HCT116 (cell line): ENCODE data around the gene ANKRD63. TPM values are rescaled to one million over a fixed set of nuclear protein-coding genes. Genes with fewer than 3 reads are reported as not detected.

Source experiments
- ATAC-seq: fragments of 200-7000 bp; cut with Tn5 transposase; 2 replicates; pipeline ENCODE4 v1.9.1; 2020; ENCODE audit warnings: mild to moderate bottlenecking, moderate library complexity
- BruUV-seq: library from RNA; stranded (reverse); fragments of 400-500 nt; replicated peaks from 2 replicates; lab custom pipeline; 2021; lab: Mats Ljungman, UMichigan
- CTCF ChIA-PET: fragments of 300-600 bp; sonication (Branson Sonifier 250); formaldehyde crosslinking; loops from one replicate; lab custom pipeline; 2021; ENCODE audit warnings: antibody characterized with exemption; lab: Charles Lee
- POLR2A ChIA-PET: fragments of 300-600, 350-600 bp; sonication (Branson Sonifier 250); formaldehyde crosslinking; loops from one replicate; lab custom pipeline; 2021; ENCODE audit warnings: antibody characterized with exemption; lab: Charles Lee
- RAD21 ChIA-PET, 2 experiments: fragments of 300-600 bp; sonication (Branson Sonifier 250); formaldehyde crosslinking; loops; one replicate each; lab custom pipeline; 2023; ENCODE audit warnings: low total read pairs in 2 of 2; ENCODE audit not compliant: uncharacterized antibody in 2 of 2, unreplicated experiment in 2 of 2, low non-redundant PET in 1 of 2; lab: Charles Lee
- DNase-seq: peaks from one replicate; pipeline ENCODE4 v3.0.0-alpha.2; 2010; ENCODE audit warnings: low read depth, low spot score
- H2AFZ ChIP-seq: fragments of 200-600 bp; shearing (Covaris generic), sonication (generic); 2 replicates; pipeline ENCODE4 v1.6.1; 2017; ENCODE audit warnings: low read depth, mixed run types, mixed read lengths, antibody characterized with exemption, low read length; ENCODE audit not compliant: poor library complexity, severe bottlenecking
- H3K27ac ChIP-seq: 2 replicates; pipeline ENCODE4 v1.5.1; 2012; ENCODE audit warnings: low read depth, low read length
- H3K27me3 ChIP-seq: fragments of 200-600 bp; sonication (generic); 2 replicates; pipeline ENCODE4 v1.6.1; 2016; ENCODE audit warnings: mixed run types, low read length, mixed read lengths; ENCODE audit not compliant: insufficient read depth
- H3K36me3 ChIP-seq, 2 experiments: fragments of 200-500 bp in 1 of 2; fragments of 200-600 bp in 1 of 2; sonication (Bioruptor generic) in 1 of 2; sonication (generic) in 1 of 2; 2 replicates each; pipeline versions ENCODE4 v1.5.1 to v1.6.1; 2014 to 2016; ENCODE audit warnings: low read length in 2 of 2, inconsistent platforms in 1 of 2, mixed read lengths in 1 of 2, mixed run types in 1 of 2; ENCODE audit not compliant: insufficient read depth in 2 of 2, control insufficient read depth in 1 of 2
- H3K4me1 ChIP-seq, 2 experiments: fragments of 200-600 bp in 1 of 2; sonication (generic) in 1 of 2; 2 replicates each; pipeline versions ENCODE4 v1.5.1 to v1.6.1; 2012 to 2017; ENCODE audit warnings: low read length in 2 of 2, inconsistent platforms in 1 of 2, mild to moderate bottlenecking in 1 of 2, mixed read lengths in 1 of 2, mixed run types in 1 of 2, moderate library complexity in 1 of 2; ENCODE audit not compliant: insufficient read depth in 2 of 2, control insufficient read depth in 1 of 2
- H3K4me2 ChIP-seq: fragments of 200-600 bp; sonication (generic); 2 replicates; pipeline ENCODE4 v1.6.1; 2017; ENCODE audit warnings: mixed run types, low read length, mixed read lengths
- H3K4me3 ChIP-seq, 2 experiments: fragments of 200-600 bp in 1 of 2; sonication (generic) in 1 of 2; replicated peaks in 1 of 2; 2 replicates each; pipeline ENCODE4 v1.5.1; 2011 to 2016; ENCODE audit warnings: low read length in 2 of 2, control low read depth in 1 of 2, low read depth in 1 of 2, mild to moderate bottlenecking in 1 of 2, mixed read lengths in 1 of 2, mixed run types in 1 of 2
- H3K79me2 ChIP-seq: fragments of 200-600 bp; sonication (generic); 2 replicates; pipeline ENCODE4 v1.6.1; 2017; ENCODE audit warnings: mild to moderate bottlenecking, mixed run types, low read length, moderate library complexity, mixed read lengths; ENCODE audit not compliant: insufficient read depth
- H3K9ac ChIP-seq: fragments of 200-600 bp; sonication (generic); 2 replicates; pipeline ENCODE4 v1.6.1; 2016; ENCODE audit warnings: low read length, mixed read lengths
- H3K9me2 ChIP-seq: fragments of 200-600 bp; sonication (generic), shearing (Covaris generic); 2 replicates; pipeline ENCODE4 v1.6.1; 2017; ENCODE audit warnings: mixed run types, mild to moderate bottlenecking, moderate library complexity; ENCODE audit not compliant: insufficient read depth
- H3K9me3 ChIP-seq, 2 experiments: fragments of 200-500 bp in 1 of 2; fragments of 200-600 bp in 1 of 2; sonication (Bioruptor generic) in 1 of 2; sonication (generic) in 1 of 2; 2 replicates each; pipeline ENCODE4 v1.6.1; 2014 to 2017; ENCODE audit warnings: low read length in 2 of 2, mixed read lengths in 2 of 2, inconsistent platforms in 1 of 2, low read depth in 1 of 2, mild to moderate bottlenecking in 1 of 2, mixed run types in 1 of 2, moderate library complexity in 1 of 2; ENCODE audit not compliant: control insufficient read depth in 1 of 2, insufficient read depth in 1 of 2
- H4K20me1 ChIP-seq: fragments of 200-600 bp; sonication (generic), shearing (Covaris generic); 2 replicates; pipeline ENCODE4 v1.6.1; 2017; ENCODE audit warnings: mixed run types, mild to moderate bottlenecking, moderate library complexity; ENCODE audit not compliant: insufficient read depth
- CBX3 ChIP-seq: IDR thresholded peaks from 2 replicates; pipeline ENCODE4 v1.6.1; 2012; ENCODE audit warnings: low read depth
- CEBPB ChIP-seq: IDR thresholded peaks from 2 replicates; pipeline ENCODE4 v1.6.1; 2012; ENCODE audit warnings: low read depth
- ELF1 ChIP-seq: IDR thresholded peaks from 2 replicates; pipeline ENCODE4 v1.6.1; 2012; ENCODE audit warnings: low read depth, borderline replicate concordance
- EZH2 ChIP-seq: fragments of 200-600 bp; sonication (generic); IDR thresholded peaks from 2 replicates; pipeline ENCODE4 v1.6.1; 2017; ENCODE audit warnings: antibody characterized with exemption, mixed run types
- JUND ChIP-seq: IDR thresholded peaks from 2 replicates; pipeline ENCODE4 v1.6.1; 2012
- MAX ChIP-seq: IDR thresholded peaks from 2 replicates; pipeline ENCODE4 v1.6.1; 2012
- RAD21 ChIP-seq: IDR thresholded peaks from 2 replicates; pipeline ENCODE4 v1.6.1; 2012; ENCODE audit warnings: low read depth, mild to moderate bottlenecking
- REST ChIP-seq: IDR thresholded peaks from 2 replicates; pipeline ENCODE4 v1.6.1; 2012; ENCODE audit warnings: low read depth
- SP1 ChIP-seq: IDR thresholded peaks from 2 replicates; pipeline ENCODE4 v1.6.1; 2012; ENCODE audit warnings: low read depth
- YY1 ChIP-seq: IDR thresholded peaks from 2 replicates; pipeline ENCODE4 v1.6.1; 2011; ENCODE audit warnings: low read length, low read depth, moderate library complexity, mild to moderate bottlenecking; ENCODE audit not compliant: insufficient replicate concordance; ENCODE audit errors: extremely low read depth
- ZBTB33 ChIP-seq: IDR thresholded peaks from 2 replicates; pipeline ENCODE4 v1.6.1; 2011; ENCODE audit warnings: mild to moderate bottlenecking, low read length, moderate library complexity; ENCODE audit not compliant: insufficient replicate concordance; ENCODE audit errors: extremely low read depth
- intact Hi-C: fragments of 100-400 bp; cut with micrococcal nuclease; formaldehyde crosslinking; loops from 2 replicates; pipeline ENCODE4 v1.10.0; 2022
- total RNA-seq: library from RNA; stranded (reverse); gene quantifications from one replicate; pipeline ENCODE4 v1.2.1, GENCODE V29; 2021; ENCODE audit not compliant: unreplicated experiment

ANKRD63 gene
- total RNA-seq, 1 experiment from 2014 or later, result 0.89 TPM

GRCh38 chr15:40312370-40313158 lies 29.7 kb upstream of the ANKRD63 start:
- DNase-seq, result no peak
- H3K9me3 ChIP-seq, result no peaks in the 10 kb centered on the region
- RAD21 ChIA-PET, result no interaction called here
- no peak overlapping the region for H3K4me3 ChIP-seq
- no peak for TF ChIP-seq SP1
- TF ChIP-seq MAX, result no peak
- no peak for TF ChIP-seq ELF1
- TF ChIP-seq CBX3, result no peak
- no peak for TF ChIP-seq EZH2
- no peak for TF ChIP-seq RAD21
- TF ChIP-seq, all 23 proteins: peak for 0
- ChIA-PET CTCF (interaction anchor here (1.0 to 9.7 kb wide), 5 partner anchors 23 to 38 kb away, joined by 3 to 134 read pairs (median 3); partner anchors contain the start of gene ANKRD63), POLR2A (interaction anchor here (0.8 kb wide), 1 partner anchor 34 kb away, joined by 4 read pairs; no protein-coding TSS in a partner anchor)
- Histone ChIP-seq H3K4me2 (no peak overlapping the region), H3K36me3 (no peaks in the 10 kb centered on the region), H3K9ac (no peak overlapping the region), H3K27me3 (0 out of 2 replicates have a peak, but pooled peaks cover 6% of the 10 kb centered on the region), H3K27ac (no peak overlapping the region), H3K9me2 (no peaks in the 10 kb centered on the region), H3K79me2 (no peaks in the 10 kb centered on the region), H2AFZ (no peak overlapping the region), H3K4me1 (peaks cover 8 to 22% of the 10 kb centered on the region in 2 experiments; a peak in 3 of 4 replicates), H4K20me1 (no peaks in the 10 kb centered on the region)
- ATAC-seq, result no peak
- intact Hi-C loops, result loop anchor here (10.0 kb wide), 1 partner anchor 628 kb away; no protein-coding TSS in a partner anchor
- BruUV-seq, result no TSS peak

- Histone ChIP-seq H3K36me3 (no peaks in the 10 kb centered on the region), H3K9me3 (no peaks in the 10 kb centered on the region), H3K4me1 (peaks cover 8 to 25% of the 10 kb centered on the region in 2 experiments; a peak in 3 of 4 replicates), H3K9ac (no peak overlapping the region), H3K27me3 (0 out of 2 replicates have a peak, but pooled peaks cover 6% of the 10 kb centered on the region), H2AFZ (no peak overlapping the region), H3K27ac (no peak overlapping the region), H3K79me2 (no peaks in the 10 kb centered on the region), H3K4me2 (no peak overlapping the region), H4K20me1 (no peaks in the 10 kb centered on the region), H3K9me2 (no peaks in the 10 kb centered on the region), H3K4me3 (no peak overlapping the region)
- ChIA-PET RAD21 (interaction anchor here in 1 of 2 experiments (1.2 kb wide), 1 partner anchor 32 kb away, joined by 5 read pairs; no protein-coding TSS in a partner anchor), CTCF (interaction anchor here (0.7 to 9.7 kb wide), 7 partner anchors 8 to 111 kb away, joined by 3 to 134 read pairs (median 5); no protein-coding TSS in a partner anchor), POLR2A (interaction anchor here (1.8 kb wide), 1 partner anchor 32 kb away, joined by 5 read pairs; no protein-coding TSS in a partner anchor)
- no peak for DNase-seq
- no peak for ATAC-seq
- intact Hi-C loops, result loop anchor here (1.0 to 10.0 kb wide), 3 partner anchors 32 to 626 kb away; no protein-coding TSS in a partner anchor
- BruUV-seq, result no TSS peak
- TF ChIP-seq MAX (no peak), JUND (no peak), REST (no peak), EZH2 (no peak), YY1 (no peak), ZBTB33 (no peak), CEBPB (no peak)
Observed at GRCh38 chr15:40310993-40311392, 28.1 kb upstream of the ANKRD63 start.
